HepG2 (cell line): ENCODE results near the gene MYL9. TPM values are rescaled to one million over a fixed set of nuclear protein-coding genes. Genes with fewer than 3 reads are reported as not detected.
A peak's percentile ranks its signal among the peaks of the same experiment; 100 is the strongest.

Experiments
- ATM ChIP-seq: fragments of 450-650 bp; IDR thresholded peaks from 2 replicates; pipeline ENCODE4 v1.7.1; 2017; ENCODE audit warnings: mild to moderate bottlenecking, borderline replicate concordance
- BATF2 ChIP-seq: sonication (generic); formaldehyde crosslinking; IDR thresholded peaks from 2 replicates; pipeline ENCODE4 v1.8.0; 2022; ENCODE audit warnings: mild to moderate bottlenecking, missing genetic modification reagents, moderate library complexity
- HIVEP1 ChIP-seq: sonication (generic); formaldehyde crosslinking; IDR thresholded peaks from 2 replicates; pipeline ENCODE4 v1.4.0; 2020; ENCODE audit warnings: mild to moderate bottlenecking, missing genetic modification reagents
- ISX ChIP-seq: sonication (generic); formaldehyde crosslinking; conservative IDR thresholded peaks from 2 replicates; pipeline ENCODE4 v1.5.0; 2020; ENCODE audit warnings: missing genetic modification reagents
- KAT2B ChIP-seq: fragments of 150-350 bp; IDR thresholded peaks from 2 replicates; pipeline ENCODE4 v1.6.1; 2014; ENCODE audit warnings: low read depth, low read length, borderline replicate concordance
- KLF15 ChIP-seq: sonication (generic); formaldehyde crosslinking; IDR thresholded peaks from 2 replicates; pipeline ENCODE4 v1.8.1; 2023; ENCODE audit warnings: borderline replicate concordance, mild to moderate bottlenecking, inconsistent platforms, missing genetic modification reagents, mixed read lengths
- NFYB ChIP-seq: sonication (generic); formaldehyde crosslinking; IDR thresholded peaks from 2 replicates; pipeline ENCODE4 v1.4.0; 2020; ENCODE audit warnings: missing genetic modification reagents
- NR2F6 ChIP-seq, 2 experiments: IDR thresholded peaks; 2 replicates each; pipeline ENCODE4 v1.6.1; 2016; ENCODE audit warnings: antibody characterized with exemption in 1 of 2, mild to moderate bottlenecking in 1 of 2
- ONECUT2 ChIP-seq: sonication (generic); formaldehyde crosslinking; IDR thresholded peaks from 2 replicates; pipeline ENCODE4 v1.4.0; 2020; ENCODE audit warnings: missing genetic modification reagents
- POLR2AphosphoS5 ChIP-seq: IDR thresholded peaks from 2 replicates; pipeline ENCODE4 v1.6.1; 2012; ENCODE audit warnings: low read depth, low read length
- RELA ChIP-seq: sonication (generic); formaldehyde crosslinking; IDR thresholded peaks from 2 replicates; pipeline ENCODE4 v1.4.0; 2020; ENCODE audit warnings: missing genetic modification reagents
- RFX3 ChIP-seq: IDR thresholded peaks from 2 replicates; pipeline ENCODE4 v1.6.1; 2016; ENCODE audit warnings: missing biosample characterization, missing genetic modification reagents
- SAFB2 ChIP-seq: sonication (generic); formaldehyde crosslinking; IDR thresholded peaks from 2 replicates; pipeline ENCODE4 v1.5.1; 2020; ENCODE audit warnings: missing genetic modification reagents, low read depth, mild to moderate bottlenecking, borderline replicate concordance
- SRSF9 ChIP-seq: fragments of 200-400 bp; formaldehyde crosslinking; IDR thresholded peaks from 2 replicates; pipeline ENCODE4 v1.6.1; 2018; ENCODE audit warnings: borderline replicate concordance, mild to moderate bottlenecking, low read depth, low read length; ENCODE audit not compliant: insufficient read depth, poor library complexity, severe bottlenecking
- THAP11 ChIP-seq: IDR thresholded peaks from 2 replicates; pipeline ENCODE4 v1.6.1; 2016; ENCODE audit warnings: missing biosample characterization, missing genetic modification reagents
- ZFP62 ChIP-seq: sonication (generic); formaldehyde crosslinking; IDR thresholded peaks from 2 replicates; pipeline ENCODE4 v1.4.0; 2020; ENCODE audit warnings: missing genetic modification reagents
- ZFP82 ChIP-seq: sonication (generic); formaldehyde crosslinking; IDR thresholded peaks from 2 replicates; pipeline ENCODE4 v1.5.1; 2020; ENCODE audit warnings: mild to moderate bottlenecking, missing genetic modification reagents, borderline replicate concordance
- ZKSCAN1 ChIP-seq: fragments of 150-350 bp; IDR thresholded peaks from 2 replicates; pipeline ENCODE4 v1.6.1; 2014; ENCODE audit warnings: low read length
- ZMAT5 ChIP-seq: sonication (generic); formaldehyde crosslinking; IDR thresholded peaks from 2 replicates; pipeline ENCODE4 v1.5.0; 2020; ENCODE audit warnings: mild to moderate bottlenecking, low read depth, missing genetic modification reagents, borderline replicate concordance
- ZNF335 ChIP-seq: sonication (generic); formaldehyde crosslinking; IDR thresholded peaks from 2 replicates; pipeline ENCODE4 v1.4.0; 2020; ENCODE audit warnings: missing genetic modification reagents
- ZNF382 ChIP-seq: sonication (generic); formaldehyde crosslinking; IDR thresholded peaks from 2 replicates; pipeline ENCODE4 v1.5.0; 2020; ENCODE audit warnings: missing genetic modification reagents, mild to moderate bottlenecking, borderline replicate concordance
- ZNF550 ChIP-seq: sonication (generic); formaldehyde crosslinking; IDR thresholded peaks from 2 replicates; pipeline ENCODE4 v1.4.0; 2020; ENCODE audit warnings: mild to moderate bottlenecking, missing genetic modification reagents, borderline replicate concordance
- ZNF615 ChIP-seq: sonication (generic); formaldehyde crosslinking; IDR thresholded peaks from 2 replicates; pipeline ENCODE4 v1.5.0; 2020; ENCODE audit warnings: mild to moderate bottlenecking, missing genetic modification reagents, borderline replicate concordance
- ZNF768 ChIP-seq: sonication (generic); formaldehyde crosslinking; IDR thresholded peaks from 2 replicates; pipeline ENCODE4 v1.4.0; 2020; ENCODE audit warnings: missing genetic modification reagents
- ZNF782 ChIP-seq: sonication (generic); formaldehyde crosslinking; IDR thresholded peaks from 2 replicates; pipeline ENCODE4 v1.4.0; 2020; ENCODE audit warnings: missing genetic modification reagents, mild to moderate bottlenecking, borderline replicate concordance
- polyA plus RNA-seq, 8 experiments: library from polyadenylated mRNA; depleted of rRNA in 3 of 8; stranded (reverse) in 7 of 8; unstranded in 1 of 8; fragments of >200 nt; fragmentation: Illumina TruSeq in 4 of 8; extraction: Trizol in 4 of 8; gene quantifications; 2 replicates each; pipeline versions ENCODE4 v1.2.1 to v1.2.3, GENCODE V29; 2011 to 2016; ENCODE audit warnings: low read depth in 4 of 8, missing spikeins in 1 of 8, mixed read lengths in 1 of 8; ENCODE audit not compliant: insufficient read depth in 1 of 8
- total RNA-seq, 5 experiments: library from RNA; depleted of rRNA; stranded (reverse); fragments of >200 nt; fragmentation: Illumina TruSeq; extraction: Trizol; gene quantifications; 2 replicates each; pipeline ENCODE4 v1.2.3, GENCODE V29; 2016; ENCODE audit warnings: low read depth in 1 of 5
- TF ChIP-seq, protein P1 (sequence below): sonication (generic); formaldehyde crosslinking; IDR thresholded peaks from 2 replicates; pipeline ENCODE4 v1.4.0; 2020; ENCODE audit warnings: missing genetic modification reagents
- TF ChIP-seq, protein P2 (sequence below): sonication (generic); formaldehyde crosslinking; IDR thresholded peaks from 2 replicates; pipeline ENCODE4 v1.4.0; 2020; ENCODE audit warnings: missing genetic modification reagents; ENCODE audit errors: not compliant biosample characterization

The MYL9 gene
- total and polyA plus RNA-seq, 2 of the 13 experiments (the other 11 are each of a cell fraction or from before 2014, with no cell fraction given): 0.87 to 2.2 TPM

DNA sequence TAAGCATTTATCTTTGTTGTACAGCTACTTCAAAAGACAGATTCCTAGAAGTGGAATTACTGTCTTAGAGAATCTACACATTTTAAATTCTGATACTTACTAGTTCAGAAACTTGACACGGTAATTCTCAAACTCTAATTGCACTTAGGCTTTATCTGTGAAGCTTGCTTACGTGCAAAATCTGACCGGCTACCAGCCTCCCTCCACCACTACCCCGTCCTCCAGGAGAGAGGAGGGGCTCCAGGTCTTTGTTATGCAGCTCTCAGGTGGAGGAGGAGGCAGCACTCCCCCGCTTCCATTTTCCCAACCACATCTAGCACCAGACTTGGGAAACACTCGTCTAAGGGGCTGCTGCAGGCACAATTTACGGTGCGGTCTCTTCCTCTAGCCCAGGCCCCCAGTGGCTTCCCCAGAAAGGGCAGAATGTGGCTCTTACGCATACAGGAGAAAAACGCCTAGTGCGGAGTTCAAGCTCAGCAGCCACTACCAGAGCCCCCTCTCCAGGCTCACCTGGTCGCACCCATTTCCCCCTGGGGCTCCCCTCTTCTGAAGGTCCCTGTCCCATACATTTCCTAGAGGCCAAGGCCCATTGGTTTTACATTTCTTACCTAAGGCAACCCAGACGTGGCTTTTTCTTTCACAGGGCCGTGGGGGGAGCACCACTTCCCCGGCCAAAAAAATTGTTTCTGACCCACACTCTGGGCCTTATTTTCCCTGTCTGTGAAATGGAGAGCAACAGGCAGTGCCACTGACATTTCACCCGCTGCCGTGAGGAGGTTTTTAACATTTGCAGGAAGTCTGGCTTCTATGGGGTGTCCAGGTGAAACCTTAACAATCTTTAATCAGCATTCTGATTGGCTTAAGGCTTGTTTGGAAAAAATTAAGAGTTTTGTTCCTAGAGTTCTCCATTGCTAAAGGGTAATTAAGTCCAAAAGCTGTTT lies 30.5 kb downstream of the MYL9 start (continued):
- no peak for TF ChIP-seq ZNF550 (CRISPR knock-in tag)
- TF ChIP-seq ZMAT5 (CRISPR knock-in tag): no peak
- peak; percentile 57 for TF ChIP-seq SAFB2 (CRISPR knock-in tag)
- no peak for TF ChIP-seq RFX3
- TF ChIP-seq ZNF615 (CRISPR knock-in tag): no peak
- TF ChIP-seq BATF2: no peak
- TF ChIP-seq ZNF335 (CRISPR knock-in tag): no peak; the same call in 1 of the 2 replicates
- peak; percentile 23; the same call in 1 of the 2 replicates for TF ChIP-seq ZNF768
- TF ChIP-seq ZFP82: 0 out of 2 replicates have a peak, but pooled peaks have one; percentile 49
- TF ChIP-seq ZNF782: no peak
- TF ChIP-seq, protein P1, sequence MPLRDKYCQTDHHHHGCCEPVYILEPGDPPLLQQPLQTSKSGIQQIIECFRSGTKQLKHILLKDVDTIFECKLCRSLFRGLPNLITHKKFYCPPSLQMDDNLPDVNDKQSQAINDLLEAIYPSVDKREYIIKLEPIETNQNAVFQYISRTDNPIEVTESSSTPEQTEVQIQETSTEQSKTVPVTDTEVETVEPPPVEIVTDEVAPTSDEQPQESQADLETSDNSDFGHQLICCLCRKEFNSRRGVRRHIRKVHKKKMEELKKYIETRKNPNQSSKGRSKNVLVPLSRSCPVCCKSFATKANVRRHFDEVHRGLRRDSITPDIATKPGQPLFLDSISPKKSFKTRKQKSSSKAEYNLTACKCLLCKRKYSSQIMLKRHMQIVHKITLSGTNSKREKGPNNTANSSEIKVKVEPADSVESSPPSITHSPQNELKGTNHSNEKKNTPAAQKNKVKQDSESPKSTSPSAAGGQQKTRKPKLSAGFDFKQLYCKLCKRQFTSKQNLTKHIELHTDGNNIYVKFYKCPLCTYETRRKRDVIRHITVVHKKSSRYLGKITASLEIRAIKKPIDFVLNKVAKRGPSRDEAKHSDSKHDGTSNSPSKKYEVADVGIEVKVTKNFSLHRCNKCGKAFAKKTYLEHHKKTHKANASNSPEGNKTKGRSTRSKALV (CRISPR knock-in tag): no peak
- 0 out of 2 replicates have a peak, but pooled peaks have one; percentile 24 for TF ChIP-seq NR2F6 (IDR thresholded peaks at IDR 0.05)
- no peak for TF ChIP-seq NR2F6 (CRISPR knock-in tag; IDR thresholded peaks at IDR 0.05)
- TF ChIP-seq THAP11 (CRISPR knock-in tag): no peak
- TF ChIP-seq KAT2B: no peak
- peak; percentile 62 for TF ChIP-seq POLR2AphosphoS5
- no peak for TF ChIP-seq ZFP62 (CRISPR knock-in tag)
- no peak for TF ChIP-seq KLF15 (CRISPR knock-in tag)
- TF ChIP-seq HIVEP1 (CRISPR knock-in tag): no peak
- TF ChIP-seq ONECUT2 (CRISPR knock-in tag): no peak
- TF ChIP-seq RELA (CRISPR knock-in tag): 0 out of 2 replicates have a peak, but pooled peaks have one; percentile 30
- TF ChIP-seq NFYB (CRISPR knock-in tag): no peak
- no peak for TF ChIP-seq ISX (CRISPR knock-in tag)
- no peak for TF ChIP-seq ZNF382
- TF ChIP-seq SRSF9: no peak
- TF ChIP-seq, protein P2, sequence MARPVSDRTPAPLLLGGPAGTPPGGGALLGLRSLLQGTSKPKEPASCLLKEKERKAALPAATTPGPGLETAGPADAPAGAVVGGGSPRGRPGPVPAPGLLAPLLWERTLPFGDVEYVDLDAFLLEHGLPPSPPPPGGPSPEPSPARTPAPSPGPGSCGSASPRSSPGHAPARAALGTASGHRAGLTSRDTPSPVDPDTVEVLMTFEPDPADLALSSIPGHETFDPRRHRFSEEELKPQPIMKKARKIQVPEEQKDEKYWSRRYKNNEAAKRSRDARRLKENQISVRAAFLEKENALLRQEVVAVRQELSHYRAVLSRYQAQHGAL (CRISPR knock-in tag): no peak
- no peak for TF ChIP-seq ATM
- TF ChIP-seq ZKSCAN1: no peak
